Measurements from ENCODE around the gene GTPBP3.

Gene GTPBP3

DNA sequence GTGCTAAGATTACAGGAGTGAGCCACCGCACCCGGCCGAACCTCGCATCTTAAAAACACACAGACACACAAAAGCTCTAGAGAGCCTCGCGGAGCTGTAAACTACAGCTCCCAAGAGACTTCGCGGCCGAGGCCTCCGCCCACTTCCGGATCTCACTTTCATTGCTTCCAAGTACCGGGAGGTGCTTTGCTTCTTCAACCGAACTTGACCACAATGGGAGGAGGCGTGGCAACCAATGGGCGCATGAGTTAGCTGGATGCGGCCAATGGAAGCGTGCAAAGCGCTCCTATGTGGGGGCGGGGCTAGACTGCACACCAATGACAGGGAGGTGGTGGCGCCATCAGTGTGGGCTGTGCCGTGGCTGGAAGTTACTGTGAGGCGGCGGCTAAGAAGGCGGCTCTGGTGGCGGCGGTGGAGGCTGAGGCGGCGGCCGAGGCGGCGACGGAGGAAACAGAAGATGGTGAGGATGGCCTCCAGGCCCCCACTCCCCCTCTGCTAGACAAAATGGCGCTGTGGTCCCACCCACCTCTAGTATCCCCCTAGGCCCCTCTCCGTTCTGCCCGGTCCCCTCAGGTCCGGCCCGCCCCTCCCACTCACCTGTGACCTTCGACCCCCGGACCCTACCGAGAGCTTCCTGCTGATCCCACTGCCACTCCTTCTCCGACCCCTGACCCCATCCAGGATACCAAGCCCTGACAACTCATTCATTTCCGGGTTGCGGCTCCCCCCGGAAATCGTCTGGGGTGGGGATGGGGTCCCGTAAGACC is 28.0 kb upstream of the GTPBP3 start, which contains the start of gene DDA1:
DDA1 (plus strand) TSS at position 366 of the 767 bp plus-strand sequence; CDS start at position 458, 92 bp downstream.
- DNase-seq: peak; percentile 100

DNA sequence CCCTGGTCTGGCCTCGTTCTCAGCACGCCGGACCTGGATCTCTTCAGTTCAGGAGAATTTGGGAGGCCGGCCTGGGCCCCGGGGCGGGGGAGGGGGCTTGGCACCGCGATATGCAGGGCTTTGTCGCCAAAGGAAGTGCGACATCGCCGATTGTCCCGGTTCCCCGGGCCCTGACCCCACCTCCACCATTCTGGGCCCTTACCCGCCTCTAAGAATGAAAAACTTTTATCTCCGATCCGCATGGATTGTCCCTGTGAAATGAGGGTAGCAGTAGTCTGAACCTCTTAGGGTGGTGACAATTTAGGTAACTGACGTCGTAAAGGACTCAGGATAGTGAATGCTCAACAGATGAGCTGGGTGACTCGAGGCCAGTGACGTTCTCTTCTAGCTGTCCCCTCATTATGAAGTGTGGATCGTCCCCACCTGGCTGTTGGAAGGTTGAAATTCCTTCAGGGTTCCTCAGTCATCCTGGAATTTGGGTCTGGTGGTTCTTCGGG is 27.3 kb upstream of the GTPBP3 start:
- DNase-seq: no peak

- no peak for DNase-seq
Observed at GRCh38 chr19:17311455-17312188, 25.7 kb upstream of the GTPBP3 start.

DNA sequence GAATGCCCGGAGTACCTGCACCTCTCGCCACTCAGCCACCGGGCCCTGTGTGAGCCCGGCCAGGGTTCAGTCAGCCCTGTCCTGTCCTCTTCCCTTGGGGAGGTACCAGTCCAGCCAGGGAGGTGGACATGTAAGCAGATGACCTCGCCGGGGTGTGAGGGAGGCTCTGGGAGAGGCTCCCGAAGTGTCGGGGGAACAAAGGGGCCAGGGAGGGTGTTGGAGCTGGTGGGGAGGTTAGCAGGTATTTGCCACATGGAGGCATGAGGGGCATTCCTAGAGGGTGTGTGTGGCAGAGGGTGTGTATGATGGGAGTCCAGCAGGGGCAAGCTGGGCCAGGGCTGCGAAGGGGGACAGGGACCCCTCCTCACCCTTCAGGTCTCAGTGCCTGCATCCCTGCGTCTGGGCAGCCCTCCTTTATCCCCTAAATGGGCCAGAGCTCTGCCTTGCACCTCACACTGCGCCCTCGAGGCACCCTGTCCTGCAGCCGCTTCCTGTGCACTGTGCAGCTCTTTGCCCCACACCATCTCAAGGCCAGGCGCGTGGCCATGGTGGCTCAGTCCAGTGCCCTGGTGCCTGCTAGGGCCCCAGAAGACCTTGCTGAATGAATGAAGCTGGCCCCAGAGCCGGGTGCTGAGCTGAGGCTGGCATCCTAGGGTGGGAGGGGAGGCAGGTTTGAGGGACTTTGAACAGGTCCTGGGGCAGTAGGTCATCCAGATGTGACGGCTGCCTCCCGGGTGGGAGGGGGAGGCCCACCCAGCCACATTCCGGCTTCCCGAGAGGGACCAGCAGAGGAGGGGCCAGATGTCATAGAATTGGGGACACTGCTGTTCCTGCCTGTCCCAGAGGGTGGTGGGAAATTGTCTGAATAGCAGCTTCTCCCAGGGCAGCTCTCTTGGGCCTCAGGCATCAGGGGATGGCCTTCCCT is 24.9 kb upstream of the GTPBP3 start:
- no peak for DNase-seq

- DNase-seq: no peak
Observed at GRCh38 chr19:17314007-17314593, 23.3 kb upstream of the GTPBP3 start.

DNA sequence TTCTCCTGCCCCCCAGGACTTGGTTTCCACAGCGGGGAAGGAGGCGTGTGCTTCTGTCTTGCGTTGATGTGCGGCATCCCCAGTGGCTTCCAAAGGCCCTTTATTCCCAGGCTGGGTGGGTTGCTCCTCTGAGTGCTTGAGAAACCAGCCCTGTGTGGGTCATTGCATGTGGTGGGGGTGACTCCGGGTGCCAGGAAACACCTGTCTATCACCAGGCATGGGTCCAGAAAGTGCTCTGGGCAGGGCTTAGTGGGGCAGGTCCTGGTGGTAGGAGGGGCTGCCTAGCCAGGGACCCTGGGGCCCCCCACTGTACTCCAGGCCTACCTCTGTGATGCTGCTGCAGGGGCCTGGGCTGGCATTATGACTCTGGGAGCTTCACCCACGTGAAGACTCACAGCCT is 18.4 kb upstream of the GTPBP3 start:
- DNase-seq: no peak

- no peak for DNase-seq
Observed at GRCh38 chr19:17319473-17320238, 17.7 kb upstream of the GTPBP3 start.

GRCh38 chr19:17320435-17320834 is 16.9 kb upstream of the GTPBP3 start:
- DNase-seq: no peak

DNA sequence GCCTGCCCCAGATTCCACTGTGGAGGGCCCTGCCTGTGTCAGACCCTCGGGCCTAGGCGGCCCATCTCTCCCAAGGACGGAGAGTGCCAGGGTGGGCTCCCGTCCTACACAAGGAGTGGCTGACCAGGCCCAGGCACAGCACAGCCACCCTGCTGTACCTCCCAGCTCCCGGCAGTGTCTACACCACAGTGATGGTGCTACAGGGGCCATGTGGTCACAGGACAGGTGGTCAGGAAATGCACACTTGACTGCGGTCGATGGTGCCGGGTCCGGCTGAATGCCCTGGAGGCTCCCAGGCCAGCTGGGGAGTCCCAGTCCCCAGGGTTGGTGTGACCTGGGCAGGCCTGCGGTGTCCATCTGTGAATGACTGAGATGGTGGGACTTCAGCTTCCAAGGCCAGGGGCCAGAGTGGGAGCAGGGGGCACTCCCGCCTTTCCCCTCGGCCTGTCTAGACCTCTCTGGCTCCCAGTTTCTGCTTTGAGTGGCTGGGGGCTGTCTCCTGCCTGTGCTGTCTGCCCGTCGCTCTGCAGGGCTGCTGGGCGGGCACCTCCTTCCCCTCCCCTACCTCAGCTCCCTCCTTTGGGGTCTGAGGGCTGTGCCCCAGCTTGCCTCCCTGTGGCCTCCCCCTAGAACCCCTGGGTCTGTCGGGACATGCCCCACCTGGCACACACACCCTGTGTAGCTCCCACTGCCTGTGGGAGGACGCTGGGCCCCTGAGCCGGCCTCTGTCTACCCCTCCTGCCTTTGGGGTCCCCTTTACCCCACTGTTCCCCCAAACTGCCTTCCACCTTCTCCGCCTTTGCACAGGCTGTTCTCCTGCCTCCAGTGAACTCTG is 15.5 kb upstream of the GTPBP3 start:
- no peak for DNase-seq

DNA sequence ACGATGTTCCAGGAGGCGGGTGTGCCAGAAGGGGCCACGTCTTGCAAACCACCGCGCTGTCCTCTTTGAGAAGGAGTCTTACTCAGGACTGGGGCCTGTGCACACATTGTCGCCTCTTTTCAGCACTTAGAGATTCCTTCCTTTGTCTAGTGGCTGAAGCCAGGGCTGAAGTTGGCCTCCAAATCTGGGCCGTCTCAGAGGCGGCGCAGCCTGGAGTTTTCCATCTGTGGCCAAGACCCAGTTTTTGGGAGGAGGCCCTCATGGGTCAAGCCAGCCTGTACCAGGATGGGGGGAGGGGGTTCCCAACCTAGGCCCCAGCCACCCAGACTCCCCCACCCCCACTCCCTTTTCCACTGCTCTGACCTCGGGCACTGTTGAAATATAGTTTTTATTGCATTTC is 14.5 kb upstream of the GTPBP3 start:
- DNase-seq: no peak

GRCh38 chr19:17323300-17323963 is 13.9 kb upstream of the GTPBP3 start:
- no peak for DNase-seq

GRCh38 chr19:17323964-17324332 is 13.4 kb upstream of the GTPBP3 start:
- DNase-seq: peak; percentile 21

DNA sequence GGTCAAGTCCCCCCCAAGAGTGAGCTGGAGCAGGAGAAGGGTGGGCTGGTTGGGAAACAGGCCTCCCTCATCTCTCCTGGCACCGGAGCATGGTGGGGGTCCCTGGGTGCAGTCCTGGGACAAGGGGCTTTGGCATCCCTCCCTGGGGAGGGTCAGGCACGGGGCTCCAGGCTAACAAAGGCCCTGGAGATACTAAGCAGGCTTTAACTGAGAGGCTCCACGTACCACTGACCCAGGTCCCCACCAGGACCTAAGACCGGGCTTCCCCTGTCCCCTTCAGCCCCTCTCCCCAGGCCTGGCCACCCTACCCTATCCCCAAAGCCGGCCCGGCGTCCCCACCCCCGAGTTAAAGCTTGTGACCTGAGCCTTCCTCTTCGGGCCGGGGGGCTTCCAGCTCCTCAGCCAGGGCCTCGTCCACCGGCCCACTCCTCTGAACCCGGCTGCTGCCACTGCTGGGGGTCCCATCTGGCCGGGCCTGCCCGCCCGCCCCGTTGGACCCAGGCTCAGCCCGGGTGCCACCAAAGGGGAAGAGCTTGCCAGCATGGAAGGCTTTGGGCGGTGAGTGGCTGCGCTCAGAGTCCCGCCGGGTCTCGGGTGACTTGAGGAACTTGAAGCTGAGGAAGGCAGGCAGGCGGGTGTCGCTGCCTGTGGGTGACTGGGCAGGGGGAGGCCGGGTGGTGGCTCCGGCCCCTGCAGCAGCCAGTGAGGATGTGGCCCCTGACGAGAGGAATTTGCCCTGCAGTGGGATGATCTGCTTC is 12.8 kb upstream of the GTPBP3 start:
- no peak for DNase-seq

DNA sequence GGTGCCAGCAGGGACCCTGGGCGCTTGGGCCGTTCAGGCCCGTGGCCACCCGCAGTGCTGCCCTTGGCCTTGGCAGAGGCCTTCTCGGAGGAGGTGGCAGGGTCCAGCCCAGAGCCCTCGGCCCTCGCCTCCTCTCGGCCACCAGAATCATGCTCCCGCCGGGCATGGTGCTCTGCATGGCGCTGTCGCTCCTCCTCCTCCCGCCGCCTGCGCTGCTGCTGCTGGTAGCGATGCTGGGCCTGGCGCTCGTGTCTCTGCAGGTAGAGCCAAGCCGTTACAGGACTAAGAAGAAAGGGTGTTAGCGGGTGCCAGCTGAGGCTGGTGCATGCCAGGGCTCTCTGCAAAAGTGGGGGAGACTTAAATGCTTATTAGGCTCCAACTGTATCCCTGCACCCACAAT is 12.2 kb upstream of the GTPBP3 start:
- DNase-seq: no peak

DNA sequence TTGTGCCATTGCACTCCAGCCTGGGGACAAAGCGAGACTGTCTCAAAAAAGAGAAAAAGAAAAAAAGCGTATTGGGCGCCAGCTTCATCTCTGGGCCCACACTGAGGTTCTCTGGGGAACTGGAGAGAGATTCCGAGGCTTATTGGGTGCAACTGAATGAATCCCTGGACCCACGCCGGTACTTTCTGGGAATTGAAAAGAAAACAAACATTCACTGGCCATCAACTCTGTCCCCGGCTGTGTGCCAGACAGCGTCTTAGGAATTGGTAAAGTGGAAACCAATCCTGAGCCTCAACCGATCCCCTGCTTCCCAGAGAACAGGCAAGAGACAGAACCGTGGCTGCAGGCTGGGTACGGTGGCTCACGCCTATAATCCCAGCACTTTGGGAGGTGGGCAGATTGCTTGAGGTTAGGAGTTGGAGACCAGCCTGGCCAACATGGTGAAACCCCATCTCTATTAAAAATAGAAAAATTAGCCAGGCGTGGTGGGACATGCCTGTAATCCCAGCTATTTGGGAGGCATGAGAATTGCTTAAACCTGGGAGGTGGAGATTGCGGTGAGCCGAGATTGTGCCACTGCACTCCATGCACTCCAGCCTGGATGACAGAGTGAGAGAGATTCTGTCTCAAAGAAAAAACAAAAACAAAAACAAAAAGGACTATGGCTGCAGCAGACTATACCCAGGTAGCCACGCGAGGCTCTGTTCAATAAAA is 11.3 kb upstream of the GTPBP3 start:
- no peak for DNase-seq

GRCh38 chr19:17326595-17326966 is 10.8 kb upstream of the GTPBP3 start:
- DNase-seq: no peak

DNA sequence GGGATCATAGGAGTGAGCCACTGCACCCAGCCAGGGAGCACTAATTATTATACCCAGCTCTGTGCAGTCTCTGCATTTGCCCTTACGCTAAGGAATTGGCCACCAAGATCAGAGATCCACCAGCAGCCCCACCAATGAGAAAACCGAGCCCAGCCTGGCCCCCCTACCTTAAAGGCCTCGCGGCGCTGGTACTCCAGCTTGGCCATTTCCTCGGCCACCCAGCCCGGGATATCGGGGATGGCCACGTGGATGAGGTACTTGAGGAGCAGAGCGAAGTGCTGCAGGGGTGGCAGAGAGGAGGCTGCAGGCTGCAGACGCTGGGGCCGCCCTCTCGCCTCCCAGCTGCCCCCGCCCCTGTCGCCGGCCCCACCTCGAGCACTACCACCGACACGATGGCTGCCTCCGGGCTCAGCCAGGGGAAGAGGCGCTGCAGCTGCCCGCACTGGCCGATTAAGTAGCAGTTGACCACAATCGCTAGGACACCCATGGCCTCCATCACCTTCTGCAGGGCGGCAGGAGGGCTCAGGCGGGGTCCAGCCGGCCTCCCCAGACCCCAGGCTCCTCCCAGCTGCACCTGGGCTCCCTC is 10.2 kb upstream of the GTPBP3 start:
- no peak for DNase-seq
